Activated CD8-positive, alpha-beta memory T cell treated with anti-CD3 and anti-CD28 coated beads, Interleukin-2, amount 50 U/mL, for 1 hour (primary cell): ENCODE results near the gene CUBN.

Experiments
- DNase-seq: peaks from one replicate; pipeline ENCODE4 v3.0.0-alpha.2; 2020; ENCODE audit errors: extremely low read depth

The CUBN gene

GRCh38 chr10:16919121-16919982, 210.3 kb downstream of the CUBN start:
- no peak for DNase-seq

DNA sequence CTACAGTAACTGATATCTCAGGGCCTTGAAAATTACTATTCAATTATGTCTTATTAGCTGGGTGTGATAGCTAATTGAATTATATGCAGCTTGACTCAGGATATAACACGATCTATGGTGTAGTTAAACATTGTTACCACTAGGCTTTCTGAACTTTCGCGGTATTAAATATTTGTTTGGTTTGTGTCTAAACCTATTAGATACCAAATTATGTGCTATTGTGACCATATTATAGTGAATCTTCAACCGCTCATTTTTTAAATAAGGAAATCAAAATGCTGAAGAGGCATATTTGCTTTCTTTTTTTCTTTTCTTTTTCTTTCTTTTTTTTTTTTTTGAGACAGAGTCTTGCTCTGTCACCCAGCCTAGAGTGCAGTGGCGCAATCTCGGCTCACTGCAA, 213.1 kb downstream of the CUBN start:
- no peak for DNase-seq

DNA sequence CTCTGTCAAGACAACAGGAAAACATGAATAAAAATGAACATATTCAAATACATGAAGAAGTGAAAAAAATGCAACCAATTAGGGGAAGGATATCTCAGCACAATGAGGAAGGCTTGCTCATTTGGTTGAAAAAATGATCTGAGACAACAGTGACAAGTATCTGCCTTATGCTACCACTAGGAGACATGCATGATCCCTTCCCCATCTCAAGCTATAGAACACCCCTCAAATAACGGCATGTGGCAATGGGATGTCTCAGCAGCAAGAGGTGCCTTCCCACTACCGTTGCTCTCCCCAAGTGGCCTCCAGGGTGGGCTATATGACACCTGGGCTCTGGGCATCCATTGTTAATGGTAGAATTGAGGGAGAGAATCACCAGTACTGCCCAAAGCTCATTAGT, 214.3 kb downstream of the CUBN start:
- DNase-seq, result no peak

- no peak for DNase-seq
Measured at GRCh38 chr10:16913266-16913665, 216.3 kb downstream of the CUBN start.

GRCh38 chr10:16910793-16911164, 218.8 kb downstream of the CUBN start:
- no peak for DNase-seq

DNA sequence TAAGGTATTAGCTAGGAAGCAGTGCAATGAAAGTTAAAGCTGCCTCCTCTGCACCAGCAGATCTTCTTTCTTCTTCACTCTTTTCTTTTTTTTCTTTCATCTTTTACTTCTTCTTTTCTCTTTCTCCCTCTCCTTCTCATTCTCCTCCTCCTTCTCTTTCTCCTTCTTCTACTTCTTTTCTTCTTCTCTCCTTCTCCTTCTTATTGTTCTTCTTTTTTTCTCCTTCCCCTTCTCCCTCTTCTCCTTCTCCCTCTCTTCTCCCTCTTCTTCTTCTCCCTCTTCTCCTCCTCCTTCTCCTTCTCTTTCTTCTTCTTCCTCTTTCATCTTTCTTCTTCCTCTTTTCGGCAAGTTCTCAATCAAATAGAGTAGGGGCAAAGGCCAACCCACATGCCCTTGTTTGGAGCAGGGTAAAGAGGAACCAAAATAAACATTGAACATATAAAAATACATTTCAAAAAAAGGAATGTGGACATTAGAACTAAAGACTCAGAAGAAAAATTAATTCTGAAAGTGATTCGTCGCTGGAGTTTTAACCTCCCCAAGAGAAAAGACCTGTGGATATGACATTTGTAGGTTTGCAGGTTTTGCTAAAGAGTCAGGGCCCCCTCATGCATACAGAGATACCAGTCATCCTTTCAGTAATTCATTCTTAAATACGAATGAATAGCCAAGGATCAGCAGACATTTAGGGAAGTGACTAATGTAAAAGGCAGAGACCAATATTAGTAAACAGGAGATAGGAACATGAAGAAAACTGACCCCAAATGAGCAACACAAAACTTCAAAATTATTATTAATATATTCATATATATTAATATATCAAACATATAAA, 219.4 kb downstream of the CUBN start:
- DNase-seq, result no peak

- DNase-seq, result no peak
Measured at GRCh38 chr10:16909271-16909767, 220.3 kb downstream of the CUBN start.

GRCh38 chr10:16907687-16908086, 221.9 kb downstream of the CUBN start:
- no peak for DNase-seq

- DNase-seq, result no peak
Measured at GRCh38 chr10:16905320-16905719, 224.3 kb downstream of the CUBN start.

- no peak for DNase-seq
Measured at GRCh38 chr10:16904639-16905061, 225.0 kb downstream of the CUBN start.

- no peak for DNase-seq
Measured at GRCh38 chr10:16904049-16904448, 225.6 kb downstream of the CUBN start.

GRCh38 chr10:16902606-16903005, 227.0 kb downstream of the CUBN start:
- DNase-seq, result no peak

DNA sequence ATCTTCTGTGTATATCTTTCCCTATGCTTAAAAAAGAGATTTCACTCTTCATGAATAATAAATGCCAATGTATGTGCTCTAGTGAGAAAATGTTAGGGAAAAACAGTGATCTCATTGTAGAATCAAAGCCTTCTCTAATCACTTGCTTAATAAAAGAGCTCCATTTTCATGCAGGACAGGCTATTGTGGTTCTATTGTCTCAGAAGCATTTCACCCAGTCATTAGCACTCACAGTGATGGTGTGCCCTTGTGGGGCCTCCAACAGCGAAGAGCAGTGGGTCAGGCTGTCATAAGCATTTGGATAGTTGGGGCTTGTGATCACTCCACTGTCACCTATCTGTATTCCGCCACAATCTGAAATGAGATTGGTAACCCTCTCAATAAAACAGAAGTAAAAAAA, 228.5 kb downstream of the CUBN start:
- DNase-seq, result no peak

- no peak for DNase-seq
Measured at GRCh38 chr10:16896993-16897392, 232.6 kb downstream of the CUBN start.

GRCh38 chr10:16894821-16895220, 234.8 kb downstream of the CUBN start:
- no peak for DNase-seq

GRCh38 chr10:16893664-16894063, 235.9 kb downstream of the CUBN start:
- no peak for DNase-seq

DNA sequence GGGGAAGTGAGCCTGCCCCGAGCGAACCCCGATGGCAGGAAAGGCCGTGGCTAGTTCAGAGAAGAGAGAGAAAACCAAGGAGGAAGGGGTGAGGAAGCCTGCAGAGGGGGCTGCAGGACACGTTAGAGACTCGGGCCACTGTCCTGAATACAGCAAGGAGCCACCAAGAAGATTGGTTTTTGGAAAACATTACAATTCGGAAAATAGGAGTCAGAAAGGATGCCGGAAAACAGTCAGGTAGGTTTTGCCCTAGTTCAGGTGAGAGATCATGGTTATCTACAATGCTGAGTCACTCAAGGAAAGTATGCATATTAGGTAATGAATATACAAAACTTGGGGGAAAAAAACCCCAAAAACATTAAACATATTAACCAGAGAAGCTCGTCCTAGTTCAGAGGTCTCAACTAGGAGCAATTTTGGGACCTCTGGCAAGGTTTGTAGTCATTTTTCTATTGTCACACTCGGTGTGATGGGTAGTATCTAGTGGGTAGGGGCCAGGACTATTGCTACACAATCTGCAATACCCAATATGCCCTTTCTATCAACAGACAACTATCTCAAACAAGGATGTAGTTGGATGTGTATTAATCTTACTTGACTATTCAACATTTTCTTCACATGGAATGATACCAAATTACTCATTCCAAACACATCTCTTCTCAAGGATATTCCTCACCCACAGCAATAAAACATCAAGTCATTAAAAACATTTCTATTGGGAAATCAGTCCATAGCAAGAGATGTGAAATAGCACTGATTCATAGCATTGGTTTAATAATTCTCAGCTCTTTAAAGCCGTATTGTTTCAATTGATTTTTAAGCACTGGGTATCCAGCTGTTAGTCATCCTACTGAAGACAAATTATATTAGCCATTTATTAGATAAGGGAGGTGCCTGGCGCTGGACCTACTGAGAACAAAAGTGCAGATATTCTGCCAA, 238.0 kb downstream of the CUBN start:
- no peak for DNase-seq

DNA sequence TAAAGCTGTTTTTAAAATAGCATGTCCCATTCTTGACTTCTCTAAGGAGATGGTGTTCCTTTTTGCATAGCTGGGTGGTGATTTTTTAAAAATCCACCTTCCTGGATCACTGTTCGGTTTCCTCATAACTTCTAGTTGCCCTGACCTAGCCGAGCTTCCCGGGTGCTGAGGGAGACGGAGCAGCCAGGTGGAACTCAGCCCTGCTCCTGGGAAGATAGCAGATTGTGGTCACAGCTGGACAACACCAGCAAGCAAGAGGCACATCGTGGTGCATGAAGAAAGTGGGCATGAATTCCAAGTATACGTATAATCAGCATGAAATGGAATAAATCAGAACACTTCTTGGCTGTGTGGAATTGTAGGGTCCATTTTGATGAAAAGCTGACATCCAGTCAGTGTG, 238.9 kb downstream of the CUBN start:
- DNase-seq, result no peak

GRCh38 chr10:16887565-16887964, 242.0 kb downstream of the CUBN start:
- no peak for DNase-seq

DNA sequence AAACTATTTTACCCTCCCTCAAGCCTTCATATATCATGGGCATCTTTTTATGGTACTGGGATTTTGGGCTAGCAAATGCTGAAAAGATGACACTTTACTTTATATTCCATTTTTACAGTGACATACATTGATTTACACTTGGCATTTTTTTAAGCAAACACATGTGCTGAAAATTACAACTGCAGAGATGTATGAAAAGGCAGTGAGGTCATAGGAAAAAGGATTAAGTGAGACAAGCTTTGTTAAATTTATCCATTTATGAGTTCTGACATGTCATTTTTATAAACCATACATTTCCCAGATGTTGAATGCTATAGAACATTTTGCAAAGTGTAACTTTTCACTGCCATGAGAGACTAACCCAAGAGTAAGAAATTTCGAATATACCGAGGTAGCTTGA, 243.6 kb downstream of the CUBN start:
- DNase-seq, result no peak

- DNase-seq, result no peak
Measured at GRCh38 chr10:16884497-16884896, 245.1 kb downstream of the CUBN start.

GRCh38 chr10:16883084-16883483, 246.5 kb downstream of the CUBN start:
- no peak for DNase-seq
